Measurements from ENCODE around the gene CLIP2.
"Not testable (repeated sequence)": the region's sequence is repeated elsewhere in the genome, so short reads cannot be mapped to it uniquely, and the experiment has no call there.

CLIP2 gene

GRCh38 chr7:74388880-74389415, 99.7 kb downstream of the CLIP2 start:
- no peak for DNase-seq (ENCODE audit: low read depth)
- no peak overlapping the region for H3K4me3 ChIP-seq (ENCODE audit: low read length)
- TF ChIP-seq, protein P1, sequence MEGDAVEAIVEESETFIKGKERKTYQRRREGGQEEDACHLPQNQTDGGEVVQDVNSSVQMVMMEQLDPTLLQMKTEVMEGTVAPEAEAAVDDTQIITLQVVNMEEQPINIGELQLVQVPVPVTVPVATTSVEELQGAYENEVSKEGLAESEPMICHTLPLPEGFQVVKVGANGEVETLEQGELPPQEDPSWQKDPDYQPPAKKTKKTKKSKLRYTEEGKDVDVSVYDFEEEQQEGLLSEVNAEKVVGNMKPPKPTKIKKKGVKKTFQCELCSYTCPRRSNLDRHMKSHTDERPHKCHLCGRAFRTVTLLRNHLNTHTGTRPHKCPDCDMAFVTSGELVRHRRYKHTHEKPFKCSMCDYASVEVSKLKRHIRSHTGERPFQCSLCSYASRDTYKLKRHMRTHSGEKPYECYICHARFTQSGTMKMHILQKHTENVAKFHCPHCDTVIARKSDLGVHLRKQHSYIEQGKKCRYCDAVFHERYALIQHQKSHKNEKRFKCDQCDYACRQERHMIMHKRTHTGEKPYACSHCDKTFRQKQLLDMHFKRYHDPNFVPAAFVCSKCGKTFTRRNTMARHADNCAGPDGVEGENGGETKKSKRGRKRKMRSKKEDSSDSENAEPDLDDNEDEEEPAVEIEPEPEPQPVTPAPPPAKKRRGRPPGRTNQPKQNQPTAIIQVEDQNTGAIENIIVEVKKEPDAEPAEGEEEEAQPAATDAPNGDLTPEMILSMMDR (IDR thresholded peaks at IDR 0.05; ENCODE audit: insufficient read depth, low read depth, low read length, missing control alignments): no peak

GRCh38 chr7:74393722-74394121, 104.5 kb downstream of the CLIP2 start:
- DNase-seq (ENCODE audit: low read depth): peak; percentile 66
- TF ChIP-seq, protein P1 (IDR thresholded peaks at IDR 0.05; ENCODE audit: insufficient read depth, low read depth, low read length, missing control alignments): peak; percentile 56

GRCh38 chr7:74394601-74395000, 105.4 kb downstream of the CLIP2 start:
- peak; percentile 52 for DNase-seq (ENCODE audit: low read depth)
- TF ChIP-seq, protein P1 (IDR thresholded peaks at IDR 0.05; ENCODE audit: insufficient read depth, low read depth, low read length, missing control alignments): peak; percentile 55
- H3K4me3 ChIP-seq (ENCODE audit: low read length): not testable (repeated sequence)

More at GRCh38 chr7:74393722-74394121, 104.5 kb downstream of the CLIP2 start:
- not testable (repeated sequence) for H3K4me3 ChIP-seq (ENCODE audit: low read length)

- DNase-seq (ENCODE audit: low read depth): no peak
- H3K4me3 ChIP-seq (ENCODE audit: low read length): no peak overlapping the region
- TF ChIP-seq, protein P1 (IDR thresholded peaks at IDR 0.05; ENCODE audit: insufficient read depth, low read depth, low read length, missing control alignments): no peak
These were observed 106.6 kb downstream of the CLIP2 start for GRCh38 chr7:74395745-74396311.

GRCh38 chr7:74396993-74397392, 107.8 kb downstream of the CLIP2 start:
- no peak overlapping the region for H3K4me3 ChIP-seq (ENCODE audit: low read length)
- TF ChIP-seq, protein P1 (IDR thresholded peaks at IDR 0.05; ENCODE audit: insufficient read depth, low read depth, low read length, missing control alignments): no peak
- DNase-seq (ENCODE audit: low read depth): no peak

- TF ChIP-seq, protein P1 (IDR thresholded peaks at IDR 0.05; ENCODE audit: insufficient read depth, low read depth, low read length, missing control alignments): no peak
- H3K4me3 ChIP-seq (ENCODE audit: low read length): no peak overlapping the region
- no peak for DNase-seq (ENCODE audit: low read depth)
These were observed 109.2 kb downstream of the CLIP2 start for GRCh38 chr7:74398426-74398825.

DNA sequence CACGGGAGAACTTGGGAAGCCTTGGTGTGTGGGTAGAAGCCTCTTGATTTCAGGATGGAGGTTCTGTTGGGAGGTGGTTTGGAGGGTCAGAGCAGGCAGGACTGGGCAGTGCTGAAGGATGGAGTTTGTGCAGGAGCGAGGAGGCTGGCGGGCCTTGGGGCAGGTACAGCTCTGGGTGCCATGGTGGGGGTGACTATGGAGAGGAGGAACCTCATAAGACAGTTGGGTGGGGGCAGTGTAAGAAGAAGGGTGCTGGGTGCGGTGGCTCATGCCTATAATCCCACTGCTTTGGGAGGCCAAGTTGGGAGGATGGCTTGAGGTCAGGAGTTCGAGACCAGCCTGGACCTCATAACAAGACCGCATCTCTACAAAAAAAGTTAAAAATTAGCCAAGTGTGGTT, 109.8 kb downstream of the CLIP2 start:
- H3K4me3 ChIP-seq (ENCODE audit: low read length): no peak overlapping the region
- no peak for DNase-seq (ENCODE audit: low read depth)
- TF ChIP-seq, protein P1 (IDR thresholded peaks at IDR 0.05; ENCODE audit: insufficient read depth, low read depth, low read length, missing control alignments): no peak

Measured in epithelial cell of esophagus (primary cell).